SK-N-MC (cell line): ENCODE measurements around the gene CD19.

ENCODE experiments used
- DNase-seq: peaks from one replicate; pipeline ENCODE4 v3.0.0-alpha.2; 2011; ENCODE audit warnings: low read depth, low spot score
- H3K27ac ChIP-seq: fragments of 200-600 bp; sonication (generic); 2 replicates; pipeline ENCODE4 v1.5.1; 2016; ENCODE audit warnings: mixed run types
- H3K36me3 ChIP-seq: fragments of 200-600 bp; sonication (generic); 2 replicates; pipeline ENCODE4 v1.6.1; 2017; ENCODE audit warnings: antibody characterized with exemption, low read length, mixed read lengths; ENCODE audit not compliant: insufficient read depth
- H3K4me3 ChIP-seq: fragments of 200-600 bp; sonication (generic); 2 replicates; pipeline ENCODE4 v1.5.1; 2016
- H3K9ac ChIP-seq: fragments of 200-600 bp; sonication (generic); 2 replicates; pipeline ENCODE4 v1.8.0; 2017; ENCODE audit warnings: mixed run types, mixed read lengths; ENCODE audit not compliant: insufficient read length
- H3K9me3 ChIP-seq: fragments of 200-600 bp; sonication (generic); 2 replicates; pipeline ENCODE4 v1.6.1; 2017; ENCODE audit warnings: low read depth, mild to moderate bottlenecking, antibody characterized with exemption, low read length, moderate library complexity, mixed read lengths
- EZH2 ChIP-seq: fragments of 200-600 bp; sonication (generic); IDR thresholded peaks from one replicate; pipeline ENCODE4 v1.6.1; 2017; ENCODE audit warnings: antibody characterized with exemption
- FOXP2 ChIP-seq: optimal IDR thresholded peaks from 2 replicates; pipeline ENCODE3; 2011; ENCODE audit warnings: mild to moderate bottlenecking, moderate library complexity; ENCODE audit not compliant: insufficient read depth; ENCODE audit errors: extremely low read length, control extremely low read depth
- POLR2AphosphoS5 ChIP-seq: IDR thresholded peaks from 2 replicates; pipeline ENCODE4 v1.6.1; 2012; ENCODE audit warnings: mild to moderate bottlenecking, low read depth, low read length, borderline replicate concordance

The CD19 gene

DNA sequence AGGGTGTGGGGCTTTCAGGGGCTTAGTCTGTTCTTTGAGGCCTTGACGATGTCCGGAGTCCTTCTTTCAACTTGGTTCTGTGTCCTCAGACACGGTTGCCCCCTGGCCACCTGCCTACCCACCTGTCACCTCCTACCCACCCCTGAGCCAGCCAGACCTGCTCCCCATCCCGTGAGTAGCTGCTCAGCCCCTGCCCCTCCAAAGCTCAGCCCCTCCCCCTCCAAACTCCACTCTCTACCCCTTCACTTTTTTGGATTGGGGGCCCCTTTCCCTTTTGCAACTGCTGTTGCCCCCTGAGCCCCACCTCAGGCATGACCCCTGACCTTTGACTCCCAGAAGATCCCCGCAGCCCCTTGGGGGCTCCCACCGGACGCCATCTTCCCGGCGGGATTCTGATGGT, 54.3 kb downstream of the CD19 start:
- no peak overlapping the region for H3K4me3 ChIP-seq
- DNase-seq: no peak
- H3K36me3 ChIP-seq: peaks cover 3% of the 10 kb centered on the region; the same call in 1 of the 2 replicates
- no peaks in the 10 kb centered on the region for H3K9me3 ChIP-seq
- H3K9ac ChIP-seq: no peak overlapping the region
- H3K27ac ChIP-seq: no peak overlapping the region
- TF ChIP-seq FOXP2 (no peak), EZH2 (no peak), POLR2AphosphoS5 (no peak)

DNA sequence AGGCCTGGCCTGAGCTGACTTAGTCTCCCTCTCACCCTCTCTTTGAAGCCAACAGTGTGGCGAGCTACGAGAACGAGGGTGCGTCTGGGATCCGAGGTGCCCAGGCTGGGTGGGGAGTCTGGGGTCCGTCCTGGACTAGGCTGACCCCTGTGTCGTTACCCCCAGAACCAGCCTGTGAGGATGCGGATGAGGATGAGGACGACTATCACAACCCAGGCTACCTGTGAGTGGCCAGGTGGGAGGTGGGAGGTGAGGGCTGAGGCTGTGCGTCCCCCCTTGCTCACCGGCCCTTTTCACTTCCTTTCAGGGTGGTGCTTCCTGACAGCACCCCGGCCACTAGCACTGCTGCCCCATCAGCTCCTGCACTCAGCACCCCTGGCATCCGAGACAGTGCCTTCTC, 54.7 kb downstream of the CD19 start:
- Histone ChIP-seq H3K27ac (no peak overlapping the region), H3K4me3 (no peak overlapping the region)
- TF ChIP-seq EZH2 (no peak), FOXP2 (no peak), POLR2AphosphoS5 (no peak)

DNA sequence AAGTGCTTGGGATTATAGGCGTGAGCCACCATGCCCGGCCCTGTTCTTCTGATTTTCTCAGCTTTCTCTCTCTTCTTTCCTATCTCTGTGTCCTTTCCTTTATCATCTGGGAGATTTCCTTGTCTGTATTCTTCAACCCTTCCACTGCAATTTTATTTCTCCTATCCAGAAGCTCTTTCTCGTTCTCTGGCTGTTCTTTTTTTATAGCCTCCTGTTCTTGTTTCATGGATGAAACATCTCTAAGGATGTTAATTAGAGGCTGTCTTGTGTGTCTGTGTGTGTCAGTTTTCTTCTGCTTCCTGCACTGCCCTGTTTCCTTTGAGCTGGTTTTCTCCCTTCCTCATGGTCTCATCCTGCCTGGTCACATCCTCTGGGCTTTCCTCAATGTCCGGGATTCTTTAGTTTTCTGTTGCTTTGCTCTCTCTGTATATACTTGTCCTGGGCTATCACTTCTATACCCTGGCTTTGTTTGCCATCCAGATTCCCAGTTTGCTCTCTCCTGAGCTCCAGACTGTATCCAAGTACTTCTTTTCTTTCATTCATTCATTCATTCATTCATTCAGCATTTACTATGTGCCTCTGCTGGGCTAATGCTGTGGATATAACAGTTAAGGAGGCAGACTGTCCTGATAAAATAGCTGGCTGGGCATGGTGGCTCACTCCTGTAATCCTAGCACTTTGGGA, 55.5 kb downstream of the CD19 start:
- TF ChIP-seq FOXP2: no peak
- TF ChIP-seq POLR2AphosphoS5: no peak
- no peak for TF ChIP-seq EZH2
- no peaks in the 10 kb centered on the region for H3K9me3 ChIP-seq
- peaks cover 3% of the 10 kb centered on the region; the same call in 1 of the 2 replicates for H3K36me3 ChIP-seq
- no peak overlapping the region for H3K4me3 ChIP-seq
- no peak overlapping the region for H3K9ac ChIP-seq
- no peak overlapping the region for H3K27ac ChIP-seq
- no peak for DNase-seq

More for the DNA sequence above, 54.7 kb downstream of the CD19 start:
- peaks cover 3% of the 10 kb centered on the region; the same call in 1 of the 2 replicates for H3K36me3 ChIP-seq
- H3K9me3 ChIP-seq: no peaks in the 10 kb centered on the region
- no peak for DNase-seq
- no peak overlapping the region for H3K9ac ChIP-seq
